A673 (cell line): ENCODE results near the gene PRG3. TPM values are rescaled to one million over a fixed set of nuclear protein-coding genes. Genes with fewer than 3 reads are reported as not detected.

Experiments
- BruUV-seq: library from RNA; stranded (reverse); fragments of 400-500 nt; replicated peaks from 2 replicates; lab custom pipeline; 2021; lab: Mats Ljungman, UMichigan
- CTCF ChIA-PET: fragments of 300-600 bp; sonication (Branson Sonifier 250); formaldehyde crosslinking; loops from one replicate; lab custom pipeline; 2022; ENCODE audit warnings: antibody characterized with exemption; lab: Charles Lee
- POLR2A ChIA-PET: fragments of 300-600 bp; sonication (Branson Sonifier 250); formaldehyde crosslinking; loops from one replicate; lab custom pipeline; 2022; ENCODE audit warnings: antibody characterized with exemption; ENCODE audit not compliant: low non-redundant PET; lab: Charles Lee
- DNase-seq: peaks from one replicate; pipeline ENCODE4 v3.0.0-alpha.2; 2015; ENCODE audit warnings: low spot score
- H3K27ac ChIP-seq: fragments of 200-600 bp; sonication (generic); 2 replicates; pipeline ENCODE4 v1.5.1; 2016; ENCODE audit warnings: mixed run types, low read depth, mild to moderate bottlenecking, mixed read lengths, antibody characterized with exemption, low read length; ENCODE audit not compliant: poor library complexity, severe bottlenecking
- H3K27me3 ChIP-seq: fragments of 200-600 bp; sonication (generic); replicated peaks from 2 replicates; pipeline ENCODE4 v1.6.1; 2017; ENCODE audit warnings: mixed run types, low read depth, mild to moderate bottlenecking, mixed read lengths, antibody characterized with exemption, low read length; ENCODE audit not compliant: insufficient read depth, poor library complexity
- H3K36me3 ChIP-seq: fragments of 200-600 bp; sonication (generic); 2 replicates; pipeline ENCODE4 v1.6.1; 2016; ENCODE audit warnings: mixed run types, mild to moderate bottlenecking, mixed read lengths, antibody characterized with exemption, low read length; ENCODE audit not compliant: insufficient read depth, poor library complexity, severe bottlenecking
- H3K4me1 ChIP-seq: fragments of 200-600 bp; sonication (generic); 2 replicates; pipeline ENCODE4 v1.6.1; 2017; ENCODE audit warnings: mixed run types, mild to moderate bottlenecking, mixed read lengths, antibody characterized with exemption, low read length; ENCODE audit not compliant: insufficient read depth, poor library complexity, severe bottlenecking
- H3K4me3 ChIP-seq: fragments of 200-600 bp; sonication (generic); 2 replicates; pipeline ENCODE4 v1.5.1; 2016; ENCODE audit warnings: low read depth, mixed run types, mild to moderate bottlenecking, mixed read lengths, low read length; ENCODE audit not compliant: poor library complexity, severe bottlenecking
- H3K9me3 ChIP-seq: fragments of 200-600 bp; sonication (generic); 2 replicates; pipeline ENCODE4 v1.6.1; 2016; ENCODE audit warnings: mixed run types, low read depth, mild to moderate bottlenecking, mixed read lengths, antibody characterized with exemption, low read length; ENCODE audit not compliant: poor library complexity, severe bottlenecking
- EZH2 ChIP-seq: fragments of 200-600 bp; sonication (generic); IDR thresholded peaks from 2 replicates; pipeline ENCODE4 v1.6.1; 2017; ENCODE audit warnings: borderline replicate concordance, low read depth, mild to moderate bottlenecking, mixed read lengths, antibody characterized with exemption, low read length; ENCODE audit not compliant: poor library complexity, severe bottlenecking
- intact Hi-C: fragments of 100-400 bp; cut with micrococcal nuclease; formaldehyde crosslinking; loops from one replicate; pipeline ENCODE4 v1.10.0; 2022; ENCODE audit not compliant: unreplicated experiment
- total RNA-seq: library from RNA; stranded (reverse); gene quantifications from 2 replicates; pipeline ENCODE4 v1.2.3, GENCODE V29; 2021
- TF ChIP-seq, protein P1 (sequence below): fragments of 300-800, 200-600 bp; sonication (generic); conservative IDR thresholded peaks from 2 replicates; pipeline ENCODE4 v1.5.1; 2017; ENCODE audit warnings: low read depth, mild to moderate bottlenecking, antibody characterized with exemption, low read length, moderate library complexity, mixed read lengths

Gene PRG3
- total RNA-seq, 1 experiment from 2014 or later = not detected

DNA sequence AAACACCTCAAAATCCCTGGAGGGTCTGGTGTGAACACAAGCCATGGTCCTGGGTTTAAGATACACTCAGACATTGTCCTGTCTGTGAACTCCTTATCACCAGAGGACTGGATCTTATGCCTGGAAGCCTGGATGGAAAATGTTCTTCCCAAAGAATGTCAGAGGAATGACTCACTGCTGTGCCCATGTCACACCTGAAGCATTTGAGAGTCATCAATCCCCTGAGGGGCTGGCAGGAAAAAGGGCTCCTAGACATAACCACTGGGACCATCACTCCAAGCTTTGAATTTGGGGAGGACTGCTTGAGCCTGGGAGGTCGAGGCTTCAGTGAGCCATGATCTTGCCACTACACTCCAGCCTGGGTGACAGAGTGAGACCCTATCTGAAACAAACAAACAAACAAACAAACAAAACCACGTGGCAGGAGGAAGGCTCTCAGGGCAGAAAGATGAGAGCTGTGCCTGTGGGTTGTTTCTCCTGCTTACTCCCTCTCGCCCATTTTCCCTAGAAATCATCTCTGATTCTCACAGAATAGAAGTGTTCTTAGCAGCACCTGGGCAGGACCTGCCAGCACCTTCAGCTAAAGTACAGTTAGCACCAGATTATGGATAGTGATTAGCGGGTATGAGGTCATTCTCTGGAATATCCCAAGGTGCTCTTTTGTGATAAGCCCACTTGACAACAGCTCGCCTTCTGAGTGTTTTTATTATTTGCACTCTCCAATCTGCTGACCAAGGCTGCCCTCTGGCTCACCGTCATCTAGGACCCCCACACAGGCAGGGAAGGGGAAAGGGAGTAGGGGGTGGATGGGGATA, 21.4 kb upstream of the PRG3 start:
- TF ChIP-seq, protein P1, sequence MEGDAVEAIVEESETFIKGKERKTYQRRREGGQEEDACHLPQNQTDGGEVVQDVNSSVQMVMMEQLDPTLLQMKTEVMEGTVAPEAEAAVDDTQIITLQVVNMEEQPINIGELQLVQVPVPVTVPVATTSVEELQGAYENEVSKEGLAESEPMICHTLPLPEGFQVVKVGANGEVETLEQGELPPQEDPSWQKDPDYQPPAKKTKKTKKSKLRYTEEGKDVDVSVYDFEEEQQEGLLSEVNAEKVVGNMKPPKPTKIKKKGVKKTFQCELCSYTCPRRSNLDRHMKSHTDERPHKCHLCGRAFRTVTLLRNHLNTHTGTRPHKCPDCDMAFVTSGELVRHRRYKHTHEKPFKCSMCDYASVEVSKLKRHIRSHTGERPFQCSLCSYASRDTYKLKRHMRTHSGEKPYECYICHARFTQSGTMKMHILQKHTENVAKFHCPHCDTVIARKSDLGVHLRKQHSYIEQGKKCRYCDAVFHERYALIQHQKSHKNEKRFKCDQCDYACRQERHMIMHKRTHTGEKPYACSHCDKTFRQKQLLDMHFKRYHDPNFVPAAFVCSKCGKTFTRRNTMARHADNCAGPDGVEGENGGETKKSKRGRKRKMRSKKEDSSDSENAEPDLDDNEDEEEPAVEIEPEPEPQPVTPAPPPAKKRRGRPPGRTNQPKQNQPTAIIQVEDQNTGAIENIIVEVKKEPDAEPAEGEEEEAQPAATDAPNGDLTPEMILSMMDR = no peak
- no peak for TF ChIP-seq EZH2
- no peaks in the 10 kb centered on the region for H3K27me3 ChIP-seq
- no peak overlapping the region for H3K4me3 ChIP-seq
- peaks cover 5% of the 10 kb centered on the region for H3K36me3 ChIP-seq
- no peaks in the 10 kb centered on the region for H3K9me3 ChIP-seq
- ChIA-PET CTCF (interaction anchor here (0.7 kb wide), 1 partner anchor 212 kb away, joined by 3 read pairs; no protein-coding TSS in a partner anchor), POLR2A (interaction anchor here (0.6 kb wide), 1 partner anchor 56 kb away, joined by 5 read pairs; no protein-coding TSS in a partner anchor)
- intact Hi-C loops = no loop called here
- no peak for DNase-seq
- H3K4me1 ChIP-seq = no peaks in the 10 kb centered on the region
- H3K27ac ChIP-seq = no peak overlapping the region
- BruUV-seq = no TSS peak

DNA sequence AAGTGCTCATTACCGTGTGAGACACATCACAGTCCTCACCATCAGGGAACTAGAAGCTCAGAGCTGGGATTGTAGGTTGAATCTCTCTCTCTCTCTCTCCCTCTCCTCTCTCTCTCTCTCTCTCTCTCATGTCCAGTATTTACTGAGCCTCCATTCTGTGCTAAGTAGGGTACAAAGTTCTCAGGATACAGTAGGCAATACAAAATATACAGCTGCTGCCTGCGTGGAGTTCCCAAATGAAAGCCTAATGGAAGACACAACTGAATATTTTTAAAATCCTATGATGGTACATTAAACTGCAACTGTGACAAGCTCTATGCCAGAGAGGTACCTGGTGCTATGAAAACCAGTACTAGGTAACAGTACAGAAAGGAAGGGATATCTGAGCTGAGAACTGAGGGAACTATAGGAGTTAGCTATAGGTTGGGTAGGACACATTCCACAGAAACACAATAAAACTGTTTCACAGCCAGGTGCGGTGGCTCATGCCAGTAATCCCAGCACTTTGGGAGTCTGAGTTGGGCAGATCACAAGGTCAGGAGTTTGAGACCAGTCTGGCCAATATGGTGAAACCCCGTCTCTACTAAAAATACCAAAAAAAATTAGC, 19.1 kb upstream of the PRG3 start:
- intact Hi-C loops = no loop called here
- Histone ChIP-seq H3K36me3 (no peaks in the 10 kb centered on the region), H3K4me1 (no peaks in the 10 kb centered on the region), H3K9me3 (no peaks in the 10 kb centered on the region), H3K27ac (no peak overlapping the region), H3K4me3 (no peak overlapping the region), H3K27me3 (no peaks in the 10 kb centered on the region)
- CTCF ChIA-PET = interaction anchor here (0.5 kb wide), 1 partner anchor 25 kb away, joined by 5 read pairs; no protein-coding TSS in a partner anchor
- no peak for TF ChIP-seq EZH2
- TF ChIP-seq, protein P1 = no peak
- POLR2A ChIA-PET = no interaction called here
- DNase-seq = no peak
- BruUV-seq = no TSS peak

DNA sequence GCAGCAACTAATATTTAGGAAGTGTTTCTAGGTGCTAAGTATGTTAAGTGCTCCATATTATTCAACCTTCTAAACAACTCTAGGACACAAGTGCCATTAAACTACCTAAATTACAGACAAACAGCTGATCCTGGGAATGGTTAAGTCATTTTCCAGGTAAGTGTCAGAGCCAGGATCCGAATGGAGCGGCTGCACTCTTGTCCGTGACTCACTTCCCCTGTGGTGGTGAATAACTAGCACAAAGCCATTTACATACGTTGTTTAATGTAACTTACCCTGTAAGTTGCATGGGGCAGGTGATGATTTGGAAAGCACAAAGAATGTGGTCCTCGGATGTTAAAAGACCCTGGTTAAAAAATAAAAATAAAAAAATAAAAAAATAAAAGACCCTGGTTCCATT, 18.3 kb upstream of the PRG3 start:
- no peak for DNase-seq
- Histone ChIP-seq H3K36me3 (no peaks in the 10 kb centered on the region), H3K4me1 (no peaks in the 10 kb centered on the region), H3K9me3 (no peaks in the 10 kb centered on the region), H3K4me3 (no peak overlapping the region), H3K27me3 (no peaks in the 10 kb centered on the region), H3K27ac (no peak overlapping the region)
- intact Hi-C loops = no loop called here
- POLR2A ChIA-PET = no interaction called here
- TF ChIP-seq, protein P1 = no peak
- TF ChIP-seq EZH2 = no peak
- no TSS peak for BruUV-seq
- CTCF ChIA-PET = no interaction called here
